Omental fat pad (tissue), 4 donors: ENCODE measurements around the gene TEX13D. TPM values are rescaled to one million over a fixed set of nuclear protein-coding genes. Genes with fewer than 3 reads are reported as not detected.
"Not testable (repeated sequence)": the region's sequence is repeated elsewhere in the genome, so short reads cannot be mapped to it uniquely, and the experiment has no call there.

Experiments
- ATAC-seq: fragments of 150-250 bp; one replicate; pipeline ENCODE4 v1.9.1; 2016; ENCODE audit warnings: mild to moderate bottlenecking, moderate library complexity; ENCODE audit not compliant: low FRiP score
- DNase-seq: peaks from one replicate; pipeline ENCODE4 v3.0.0-alpha.2; 2019; ENCODE audit warnings: low spot score
- CTCF ChIP-seq, 3 donors: fragments of 450-650 bp; IDR thresholded peaks; one replicate each; pipeline ENCODE4 v1.5.1; 2016 to 2017; ENCODE audit warnings: antibody characterized with exemption in 3 of 3, mild to moderate bottlenecking in 3 of 3, moderate library complexity in 2 of 3
- total RNA-seq, 4 donors: library from RNA; depleted of rRNA; stranded (reverse); fragments of >200 nt; gene quantifications; one replicate each; pipeline ENCODE4 v1.1.0, GENCODE V29; 2016

The TEX13D gene
- not detected for total RNA-seq

- DNase-seq (no peak), ATAC-seq (no peak)
- TF ChIP-seq CTCF (IDR thresholded peaks at IDR 0.05): no peak
These were observed at the start of gene TEX13D for GRCh38 chrX:124332481-124333424. Gene TEX13D, plus strand, starts transcription at chrX:124332660. Its CDS starts 258 bp downstream, at chrX:124332918.

GRCh38 chrX:124289443-124289842 is 43.0 kb upstream of the TEX13D start:
- ATAC-seq (no peak), DNase-seq (no peak)
- no peak for TF ChIP-seq CTCF (IDR thresholded peaks at IDR 0.05)

- TF ChIP-seq CTCF (IDR thresholded peaks at IDR 0.05): no peak
- ATAC-seq (no peak), DNase-seq (no peak)
These were observed 38.6 kb upstream of the TEX13D start for GRCh38 chrX:124293810-124294209.

- not testable (repeated sequence) for ATAC-seq, DNase-seq
These were observed 33.1 kb upstream of the TEX13D start for GRCh38 chrX:124299323-124299722.

GRCh38 chrX:124300405-124300804 is 32.1 kb upstream of the TEX13D start:
- no peak for TF ChIP-seq CTCF (IDR thresholded peaks at IDR 0.05)
- DNase-seq (no peak), ATAC-seq (no peak)

GRCh38 chrX:124307253-124307907 is 25.1 kb upstream of the TEX13D start:
- TF ChIP-seq CTCF (IDR thresholded peaks at IDR 0.05): no peak
- DNase-seq (no peak), ATAC-seq (no peak)

GRCh38 chrX:124325732-124326131 is 6.7 kb upstream of the TEX13D start:
- ATAC-seq (no peak), DNase-seq (no peak)
- TF ChIP-seq CTCF (IDR thresholded peaks at IDR 0.05): no peak
